ENCODE results near the gene GAD2.

GAD2 gene

GRCh38 chr10:26274391-26274790 lies 57.8 kb downstream of the GAD2 start:
- no peak for FAIRE-seq
- TF ChIP-seq, protein P1, sequence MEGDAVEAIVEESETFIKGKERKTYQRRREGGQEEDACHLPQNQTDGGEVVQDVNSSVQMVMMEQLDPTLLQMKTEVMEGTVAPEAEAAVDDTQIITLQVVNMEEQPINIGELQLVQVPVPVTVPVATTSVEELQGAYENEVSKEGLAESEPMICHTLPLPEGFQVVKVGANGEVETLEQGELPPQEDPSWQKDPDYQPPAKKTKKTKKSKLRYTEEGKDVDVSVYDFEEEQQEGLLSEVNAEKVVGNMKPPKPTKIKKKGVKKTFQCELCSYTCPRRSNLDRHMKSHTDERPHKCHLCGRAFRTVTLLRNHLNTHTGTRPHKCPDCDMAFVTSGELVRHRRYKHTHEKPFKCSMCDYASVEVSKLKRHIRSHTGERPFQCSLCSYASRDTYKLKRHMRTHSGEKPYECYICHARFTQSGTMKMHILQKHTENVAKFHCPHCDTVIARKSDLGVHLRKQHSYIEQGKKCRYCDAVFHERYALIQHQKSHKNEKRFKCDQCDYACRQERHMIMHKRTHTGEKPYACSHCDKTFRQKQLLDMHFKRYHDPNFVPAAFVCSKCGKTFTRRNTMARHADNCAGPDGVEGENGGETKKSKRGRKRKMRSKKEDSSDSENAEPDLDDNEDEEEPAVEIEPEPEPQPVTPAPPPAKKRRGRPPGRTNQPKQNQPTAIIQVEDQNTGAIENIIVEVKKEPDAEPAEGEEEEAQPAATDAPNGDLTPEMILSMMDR (IDR thresholded peaks at IDR 0.05; ENCODE audit: insufficient read depth, missing control alignments): no peak
- DNase-seq (ENCODE audit: insufficient read length, low spot score): no peak

DNA sequence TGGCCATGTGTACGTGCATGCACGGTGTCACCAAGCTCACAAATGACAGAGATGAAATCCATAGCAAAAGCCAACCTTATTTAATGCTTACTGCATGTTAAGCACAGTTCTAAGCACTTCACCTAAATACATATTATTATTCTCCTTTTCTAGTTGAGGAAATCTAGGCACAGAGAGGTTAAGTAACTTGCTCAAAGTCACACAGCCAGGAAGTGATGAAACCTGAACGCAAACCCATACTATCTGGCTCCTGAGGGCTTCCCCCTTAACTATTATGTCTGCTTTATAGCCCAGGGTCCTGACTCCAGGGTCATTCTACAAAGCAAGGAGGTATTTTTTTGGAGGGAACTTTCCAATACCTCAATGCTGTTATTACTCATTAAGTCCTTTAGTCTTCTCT lies 61.7 kb downstream of the GAD2 start:
- FAIRE-seq: no peak
- TF ChIP-seq, protein P1 (IDR thresholded peaks at IDR 0.05; ENCODE audit: insufficient read depth, missing control alignments): no peak

DNA sequence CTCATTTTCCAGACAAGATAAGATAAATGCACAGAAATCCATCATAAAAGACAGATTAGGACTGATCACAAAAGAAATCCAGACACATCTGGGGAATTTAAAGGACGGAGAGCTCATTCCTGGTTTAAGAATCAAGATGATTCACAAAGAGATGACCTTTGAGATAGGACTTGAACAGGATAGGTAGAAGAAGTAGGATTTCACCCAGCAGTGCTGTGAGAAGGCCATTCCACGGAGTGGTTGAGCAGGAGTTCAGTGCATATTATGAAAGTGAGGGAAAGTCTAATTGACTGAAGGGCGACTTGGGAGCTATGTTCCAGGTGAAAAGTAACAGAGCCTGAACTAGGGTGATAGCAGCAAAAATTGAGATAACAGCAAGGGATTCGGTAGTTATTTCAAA lies 73.7 kb downstream of the GAD2 start:
- FAIRE-seq: no peak
- DNase-seq (ENCODE audit: insufficient read length, low spot score): no peak
- TF ChIP-seq, protein P1 (IDR thresholded peaks at IDR 0.05; ENCODE audit: insufficient read depth, missing control alignments): no peak

More for the DNA sequence above, 61.7 kb downstream of the GAD2 start:
- no peak for DNase-seq (ENCODE audit: insufficient read length, low spot score)

GRCh38 chr10:26291721-26292480 lies 75.3 kb downstream of the GAD2 start:
- FAIRE-seq: no peak
- DNase-seq (ENCODE audit: insufficient read length, low spot score): no peak
- TF ChIP-seq, protein P1 (IDR thresholded peaks at IDR 0.05; ENCODE audit: insufficient read depth, missing control alignments): no peak

DNA sequence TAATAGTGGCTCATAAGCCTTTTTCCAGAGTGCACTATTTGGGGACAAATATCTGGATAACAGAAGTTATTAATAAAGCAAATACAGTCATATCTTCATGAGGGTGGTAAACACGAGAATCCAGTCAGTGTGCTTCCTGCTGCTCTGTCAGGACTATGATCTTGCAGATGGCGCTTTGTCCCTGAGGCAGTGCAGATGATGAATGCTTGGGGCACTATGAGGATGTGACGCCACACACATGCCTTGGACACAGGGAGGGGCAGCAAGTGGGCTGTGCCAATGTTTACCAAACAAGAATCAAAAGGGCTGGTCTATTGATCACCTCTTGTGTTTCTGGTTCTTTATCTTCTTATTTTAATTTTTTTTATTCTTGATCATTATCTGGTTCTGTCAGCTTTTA lies 79.8 kb downstream of the GAD2 start:
- TF ChIP-seq, protein P1 (IDR thresholded peaks at IDR 0.05; ENCODE audit: insufficient read depth, missing control alignments): no peak
- FAIRE-seq: no peak
- no peak for DNase-seq (ENCODE audit: insufficient read length, low spot score)

- FAIRE-seq: no peak
- TF ChIP-seq, protein P1 (IDR thresholded peaks at IDR 0.05; ENCODE audit: insufficient read depth, missing control alignments): no peak
Observed at GRCh38 chr10:26300001-26300400, 83.4 kb downstream of the GAD2 start.

DNA sequence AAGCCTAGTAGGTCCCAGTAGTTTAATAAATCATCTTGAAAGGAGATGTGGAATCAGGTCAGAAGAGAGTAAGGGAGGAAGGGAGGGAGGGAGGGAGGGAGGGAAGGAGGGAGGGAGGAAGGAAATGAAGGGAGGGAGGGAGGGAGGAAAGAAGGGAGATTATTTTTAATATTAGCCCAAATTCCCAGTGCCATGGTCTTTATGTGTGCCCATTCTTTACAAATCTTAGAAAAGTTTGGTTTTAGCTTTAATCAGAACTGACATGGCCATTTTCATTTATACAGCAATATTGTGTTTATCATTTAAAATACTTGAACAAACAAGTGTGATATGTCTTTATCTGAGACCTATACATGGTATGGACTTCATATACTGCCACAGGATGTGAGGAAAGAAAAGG lies 86.8 kb downstream of the GAD2 start:
- TF ChIP-seq, protein P1 (IDR thresholded peaks at IDR 0.05; ENCODE audit: insufficient read depth, missing control alignments): no peak
- DNase-seq (ENCODE audit: insufficient read length, low spot score) (no peak), FAIRE-seq (no peak)

More at GRCh38 chr10:26300001-26300400, 83.4 kb downstream of the GAD2 start:
- DNase-seq (ENCODE audit: insufficient read length, low spot score): no peak

All from D721Med (cell line).